MM.1S (cell line): ENCODE data around the gene PIKFYVE.

Source experiments
- CTCF ChIP-seq: fragments of 300-600 bp; sonication (generic); IDR thresholded peaks from 2 replicates; pipeline ENCODE4 v1.5.1; 2016; ENCODE audit warnings: antibody characterized with exemption, low read length, mixed read lengths
- EZH2 ChIP-seq: fragments of 300-600 bp; sonication (generic); optimal IDR thresholded peaks from 2 replicates; pipeline ENCODE3; 2017; ENCODE audit warnings: low read depth, mild to moderate bottlenecking, antibody characterized with exemption, low read length, mixed read lengths

DNA sequence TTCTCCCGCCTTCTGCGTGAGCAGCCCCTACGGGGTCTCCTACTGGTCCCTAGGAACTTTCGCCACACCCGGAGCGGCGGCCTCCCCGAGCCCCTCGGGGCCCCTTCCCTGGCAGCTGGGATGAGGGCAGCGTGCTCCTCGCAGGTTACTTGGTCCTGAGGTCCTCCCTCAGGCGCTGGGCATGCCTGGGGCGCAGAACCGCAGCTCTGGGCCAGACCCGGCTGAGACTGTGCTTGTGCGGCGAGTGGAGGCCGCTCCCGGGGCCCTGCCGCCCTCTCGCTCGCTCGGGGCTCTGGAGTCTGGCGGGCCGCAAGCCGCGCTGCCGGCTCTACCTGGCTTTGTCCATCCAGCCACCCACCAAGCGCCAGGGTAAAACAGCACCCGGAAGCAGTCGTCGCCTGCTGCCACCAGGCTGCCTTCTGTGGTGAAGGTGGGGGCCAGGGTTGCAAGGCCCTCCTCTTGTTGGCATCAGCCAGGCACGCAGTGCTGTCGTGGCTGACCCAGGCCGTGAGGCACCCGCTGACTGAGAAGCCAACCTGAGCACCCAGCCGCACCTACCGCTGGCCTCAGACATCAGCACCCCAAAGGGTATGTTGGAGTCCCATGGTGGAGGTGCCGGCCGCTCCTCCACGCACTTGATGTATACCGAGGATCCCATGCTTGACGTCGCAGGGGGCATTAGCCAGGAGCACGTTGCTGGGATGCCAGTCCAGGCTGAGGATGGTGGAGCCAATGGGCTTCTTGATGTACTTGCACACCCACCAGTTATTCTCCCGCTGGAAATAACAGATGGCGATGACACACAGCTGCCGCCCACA lies 94.4 kb downstream of the PIKFYVE start:
- no peak for TF ChIP-seq CTCF
- no peak for TF ChIP-seq EZH2
